Stomach (tissue), 9 donors: ENCODE measurements around the gene CXCR2. TPM values are rescaled to one million over a fixed set of nuclear protein-coding genes. Genes with fewer than 3 reads are reported as not detected.

ENCODE experiments used
- DNase-seq, 2 donors: peaks; one replicate each; pipeline versions ENCODE4 v3.0.0 to v3.0.0-alpha.2; 2013 to 2019
- H3K27ac ChIP-seq, 5 donors: fragments of 200-600 bp in 4 of 5; sonication (generic) in 4 of 5; one replicate each; pipeline ENCODE4 v1.5.1; 2013 to 2019; ENCODE audit warnings: mild to moderate bottlenecking in 1 of 5, moderate library complexity in 1 of 5
- H3K27me3 ChIP-seq, 3 donors: fragments of 200-600 bp; sonication (generic); one replicate each; pipeline ENCODE4 v1.5.1; 2017 to 2019; ENCODE audit warnings: mixed run types in 1 of 3
- H3K36me3 ChIP-seq, 4 donors: fragments of 200-600 bp; sonication (generic); 1 replicate in 3 of 4; 2 replicates in 1 of 4; pipeline ENCODE4 v1.5.1; 2016 to 2019
- H3K4me1 ChIP-seq, 4 donors: fragments of 200-600 bp; sonication (generic); one replicate each; pipeline ENCODE4 v1.5.1; 2016 to 2019
- H3K4me3 ChIP-seq, 4 donors: fragments of 200-600 bp; sonication (generic) in 3 of 4; one replicate each; pipeline ENCODE4 v1.5.1; 2016 to 2019; ENCODE audit warnings: mild to moderate bottlenecking in 1 of 4
- H3K9me3 ChIP-seq, 4 donors: fragments of 200-600 bp; sonication (generic); one replicate each; pipeline ENCODE4 v1.5.1; 2016 to 2019
- EP300 ChIP-seq: sonication (generic); formaldehyde crosslinking; IDR thresholded peaks from one replicate; pipeline ENCODE4 v1.6.1; 2017; ENCODE audit warnings: antibody characterized with exemption
- POLR2A ChIP-seq, 4 donors: fragments of 450-650 bp; IDR thresholded peaks; one replicate each; pipeline ENCODE4 v1.6.1; 2016; ENCODE audit warnings: antibody characterized with exemption in 4 of 4, control low read depth in 2 of 4, mild to moderate bottlenecking in 1 of 4, moderate library complexity in 1 of 4
- POLR2AphosphoS5 ChIP-seq, 3 donors: sonication (generic); formaldehyde crosslinking; IDR thresholded peaks; one replicate each; pipeline ENCODE4 v1.6.1; 2016; ENCODE audit warnings: antibody characterized with exemption in 3 of 3
- WGBS, 5 donors: extraction: QIAGEN DNeasy Blood & Tissue Kit in 3 of 5; methylation state at CpG; one replicate each; pipeline versions ENCODE4 v1.1.5 to v1.1.7; 2013 to 2018; 5-methylcytosine and 5-hydroxymethylcytosine counted together
- intact Hi-C: fragments of 100-400 bp; cut with DNase I; formaldehyde crosslinking; loops from one replicate; pipeline ENCODE4 v1.15.1; 2023; ENCODE audit warnings: low total_unique reads
- polyA plus RNA-seq, 3 donors: library from polyadenylated mRNA; stranded (reverse); fragments of 200-250 nt; gene quantifications; one replicate each; pipeline ENCODE4 v1.2.3, GENCODE V29; 2013
- total RNA-seq, 5 donors: library from RNA; depleted of rRNA; stranded (reverse); fragments of >200 nt; gene quantifications; one replicate each; pipeline versions ENCODE4 v1.1.0 to v1.2.3, GENCODE V29; 2014 to 2016
- TF ChIP-seq, protein P1 (sequence below), 7 experiments: fragments of 450-650 bp in 4 of 7; fragments of 200-600 bp in 3 of 7; sonication (generic) in 3 of 7; IDR thresholded peaks; one replicate each; pipeline ENCODE4 v1.5.1; 2016 to 2019; ENCODE audit warnings: antibody characterized with exemption in 7 of 7, control low read depth in 2 of 7, mild to moderate bottlenecking in 1 of 7
- donor health status: healthy with polysubstance abuse.
- donor health status: Bipolar disorder and iron deficiency.
- donor health status: healthy.

Gene CXCR2
- total and polyA plus RNA-seq, 8 donors, result 0.37 to 2.3 (median 1.2) TPM; not detected in 3

- Histone ChIP-seq H3K4me1 (no peaks in the 10 kb centered on the region), H3K4me3 (peak overlapping the region in 2 of 4 donors; percentile 16 to 27), H3K27me3 (peaks cover 0 to 22% (median 0%) of the 10 kb centered on the region in 3 donors), H3K36me3 (no peaks in the 10 kb centered on the region), H3K9me3 (no peaks in the 10 kb centered on the region), H3K27ac (no peak overlapping the region)
- DNase-seq, result no peak
- WGBS, 5 donors, result 76 to 94% (median 84%) methylated on average over 1 of the region's 1 CpG
- intact Hi-C loops, result no loop called here
- TF ChIP-seq POLR2A (IDR thresholded peaks at IDR 0.05), result no peak
- no peak for TF ChIP-seq POLR2AphosphoS5 (IDR thresholded peaks at IDR 0.05)
- TF ChIP-seq, protein P1, sequence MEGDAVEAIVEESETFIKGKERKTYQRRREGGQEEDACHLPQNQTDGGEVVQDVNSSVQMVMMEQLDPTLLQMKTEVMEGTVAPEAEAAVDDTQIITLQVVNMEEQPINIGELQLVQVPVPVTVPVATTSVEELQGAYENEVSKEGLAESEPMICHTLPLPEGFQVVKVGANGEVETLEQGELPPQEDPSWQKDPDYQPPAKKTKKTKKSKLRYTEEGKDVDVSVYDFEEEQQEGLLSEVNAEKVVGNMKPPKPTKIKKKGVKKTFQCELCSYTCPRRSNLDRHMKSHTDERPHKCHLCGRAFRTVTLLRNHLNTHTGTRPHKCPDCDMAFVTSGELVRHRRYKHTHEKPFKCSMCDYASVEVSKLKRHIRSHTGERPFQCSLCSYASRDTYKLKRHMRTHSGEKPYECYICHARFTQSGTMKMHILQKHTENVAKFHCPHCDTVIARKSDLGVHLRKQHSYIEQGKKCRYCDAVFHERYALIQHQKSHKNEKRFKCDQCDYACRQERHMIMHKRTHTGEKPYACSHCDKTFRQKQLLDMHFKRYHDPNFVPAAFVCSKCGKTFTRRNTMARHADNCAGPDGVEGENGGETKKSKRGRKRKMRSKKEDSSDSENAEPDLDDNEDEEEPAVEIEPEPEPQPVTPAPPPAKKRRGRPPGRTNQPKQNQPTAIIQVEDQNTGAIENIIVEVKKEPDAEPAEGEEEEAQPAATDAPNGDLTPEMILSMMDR (IDR thresholded peaks at IDR 0.05), result no peak
- TF ChIP-seq EP300, result no peak
Observed at GRCh38 chr2:218162814-218163213, 37.0 kb downstream of the CXCR2 start.

- 39 to 62% (median 51%) methylated on average over 3 of the region's 3 CpGs for WGBS, 5 donors
Observed at GRCh38 chr2:218166791-218167190, 41.0 kb downstream of the CXCR2 start, which contains the start of gene CXCR1. TSS of gene CXCR1 (minus strand) at chr2:218166962. CDS start at chr2:218165211, 1,751 bp downstream.

DNA sequence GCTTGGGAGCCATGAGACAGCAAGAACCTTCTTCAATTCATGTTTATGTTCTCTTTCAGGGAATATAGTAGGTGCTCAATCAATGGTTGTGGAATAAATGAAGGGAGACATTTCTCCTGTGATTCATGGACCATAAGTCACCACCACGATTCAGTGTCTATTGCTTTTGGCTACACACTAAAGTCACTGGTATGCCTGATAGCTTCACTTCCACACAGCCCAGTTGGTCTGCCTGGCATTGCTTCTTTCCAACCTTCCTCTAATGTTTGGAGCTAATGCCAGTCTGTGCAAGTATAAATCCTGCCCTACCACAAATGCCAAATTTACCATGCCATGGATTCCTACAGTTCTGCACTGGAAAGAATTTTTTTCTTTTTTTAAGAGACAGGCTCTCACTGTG is 42.2 kb downstream of the CXCR2 start:
- no peak for DNase-seq
- Histone ChIP-seq H3K36me3 (no peaks in the 10 kb centered on the region), H3K4me1 (peaks cover 0 to 13% (median 0%) of the 10 kb centered on the region in 4 donors), H3K27ac (no peak overlapping the region), H3K9me3 (no peaks in the 10 kb centered on the region), H3K4me3 (no peak overlapping the region), H3K27me3 (peaks cover 0 to 22% (median 0%) of the 10 kb centered on the region in 3 donors)
- intact Hi-C loops, result no loop called here
- TF ChIP-seq POLR2A (IDR thresholded peaks at IDR 0.05), result no peak
- TF ChIP-seq EP300, result no peak
- TF ChIP-seq, protein P1 (IDR thresholded peaks at IDR 0.05), result no peak
- no peak for TF ChIP-seq POLR2AphosphoS5 (IDR thresholded peaks at IDR 0.05)
- WGBS, 5 donors, result 67 to 93% (median 78%) methylated on average over 1 of the region's 1 CpG

More at GRCh38 chr2:218166791-218167190, 41.0 kb downstream of the CXCR2 start, which contains the start of gene CXCR1:
- intact Hi-C loops, result no loop called here
- Histone ChIP-seq H3K27ac (no peak within 1 kb of the TSS), H3K36me3 (no peaks in the 10 kb centered on the region), H3K9me3 (no peaks in the 10 kb centered on the region), H3K4me1 (peaks cover 0 to 8% (median 0%) of the 10 kb centered on the region in 4 donors), H3K27me3 (peaks cover 0 to 22% (median 0%) of the 10 kb centered on the region in 3 donors), H3K4me3 (peak within 1 kb of the TSS in 1 of 4 donors; percentile 27)
- TF ChIP-seq EP300 (no peak), POLR2AphosphoS5 (IDR thresholded peaks at IDR 0.05) (no peak), POLR2A (IDR thresholded peaks at IDR 0.05) (no peak)
- TF ChIP-seq, protein P1 (IDR thresholded peaks at IDR 0.05), result no peak
- peak in 1 of 2 donors; percentile 26 for DNase-seq

DNA sequence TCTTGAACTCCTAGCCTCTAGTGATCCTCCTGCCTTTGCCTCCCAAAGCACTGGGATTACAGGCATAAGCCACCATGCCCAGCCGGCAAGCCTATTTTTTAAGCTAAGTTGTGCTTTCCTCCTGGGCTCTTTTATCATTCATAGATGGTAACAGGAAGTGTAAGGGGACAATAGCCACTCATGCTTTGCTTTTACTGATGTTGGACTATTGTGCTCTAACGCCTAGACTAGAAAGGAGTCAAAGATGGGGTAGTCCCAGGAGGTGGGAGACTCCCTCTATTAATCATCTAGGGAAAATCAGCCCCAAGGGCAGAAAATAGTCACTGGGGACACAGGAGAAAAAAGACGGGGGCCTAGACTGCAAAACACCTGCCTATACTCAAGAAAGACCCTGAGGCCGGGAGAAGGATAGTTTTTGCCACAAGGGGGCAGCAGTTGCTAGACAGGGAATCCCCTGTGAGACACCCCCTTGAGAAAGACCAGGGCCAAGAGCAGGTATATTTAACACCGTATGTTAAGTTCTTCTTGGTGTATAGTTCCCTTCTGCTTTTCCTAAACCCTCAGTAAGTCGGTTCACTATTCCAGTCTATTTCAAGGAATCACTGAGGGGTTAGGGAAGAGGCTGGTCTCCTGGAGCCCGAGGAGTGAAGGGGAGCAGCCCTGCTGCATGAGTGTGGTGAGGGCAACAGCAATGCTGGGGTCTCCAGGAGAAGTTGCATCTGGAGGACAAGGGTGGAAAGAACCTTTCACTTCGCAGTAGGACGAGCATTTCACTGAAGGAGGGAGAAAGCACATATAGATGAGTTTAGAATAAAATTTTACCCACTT is 43.0 kb downstream of the CXCR2 start:
- Histone ChIP-seq H3K4me3 (no peak overlapping the region), H3K27me3 (peaks cover 0 to 16% (median 0%) of the 10 kb centered on the region in 3 donors), H3K27ac (no peak overlapping the region), H3K4me1 (peaks cover 0 to 14% (median 0%) of the 10 kb centered on the region in 4 donors), H3K9me3 (no peaks in the 10 kb centered on the region), H3K36me3 (no peaks in the 10 kb centered on the region)
- TF ChIP-seq EP300 (no peak), POLR2A (IDR thresholded peaks at IDR 0.05) (no peak), POLR2AphosphoS5 (IDR thresholded peaks at IDR 0.05) (no peak)
- TF ChIP-seq, protein P1 (IDR thresholded peaks at IDR 0.05), result peak in 4 of 7 experiments; percentile 48 to 74 (median 59)
- intact Hi-C loops, result no loop called here
- 43 to 51% (median 43%) methylated on average over 9 of the region's 9 CpGs for WGBS, 5 donors
- DNase-seq, result peak; percentile 73 to 82
